GM23248 (cell line): ENCODE measurements around the gene SMARCC2.

ENCODE experiments used
- EZH2 ChIP-seq: fragments of 200-600 bp; sonication (generic); IDR thresholded peaks from 2 replicates; pipeline ENCODE4 v1.6.1; 2018; ENCODE audit warnings: antibody characterized with exemption, mild to moderate bottlenecking; ENCODE audit not compliant: insufficient read depth, poor library complexity, severe bottlenecking
- EZH2phosphoT487 ChIP-seq: fragments of 200-600 bp; sonication (generic); IDR thresholded peaks from 2 replicates; pipeline ENCODE4 v1.6.1; 2018; ENCODE audit warnings: antibody characterized with exemption, moderate library complexity, mild to moderate bottlenecking, low read depth; ENCODE audit not compliant: insufficient read depth

- TF ChIP-seq EZH2phosphoT487 (no peak), EZH2 (no peak)
Measured at GRCh38 chr12:56236091-56236490, 46.8 kb upstream of the SMARCC2 start.
